MCF 10A (cell line): Measurements from ENCODE around the gene RAET1E. TPM values are rescaled to one million over a fixed set of nuclear protein-coding genes. Genes with fewer than 3 reads are reported as not detected.
A peak's percentile ranks its signal among the peaks of the same experiment; 100 is the strongest.

Experiments
- BruUV-seq: library from RNA; stranded (reverse); fragments of 400-500 nt; replicated peaks from 2 replicates; lab custom pipeline; 2021; lab: Mats Ljungman, UMichigan
- CTCF ChIA-PET: fragments of 300-600 bp; sonication (Branson Sonifier 250); formaldehyde crosslinking; extraction: SDS; loops from one replicate; lab custom pipeline; 2021; ENCODE audit warnings: antibody characterized with exemption, inconsistent platforms; lab: Yijun Ruan, JAX
- POLR2A ChIA-PET: fragments of 300-600, 350-650 bp; sonication (Branson Sonifier 250); formaldehyde crosslinking; extraction: SDS; loops from one replicate; lab custom pipeline; 2020; ENCODE audit warnings: antibody characterized with exemption, inconsistent platforms; lab: Yijun Ruan, JAX
- DNase-seq: peaks from one replicate; pipeline ENCODE4 v3.0.0-alpha.2; 2018; ENCODE audit not compliant: unreplicated experiment
- H3K27ac Mint-ChIP-seq: one replicate; pipeline ENCODE4 v1.8.0; 2022; ENCODE audit warnings: mild to moderate bottlenecking, low read depth, mixed read lengths; ENCODE audit not compliant: unreplicated experiment
- H3K27me3 Mint-ChIP-seq: one replicate; pipeline ENCODE4 v1.8.0; 2022; ENCODE audit warnings: mixed read lengths; ENCODE audit not compliant: insufficient read depth, unreplicated experiment
- H3K36me3 Mint-ChIP-seq: one replicate; pipeline ENCODE4 v1.8.0; 2022; ENCODE audit warnings: mild to moderate bottlenecking, moderate library complexity, mixed read lengths; ENCODE audit not compliant: insufficient read depth, unreplicated experiment
- H3K4me1 Mint-ChIP-seq: one replicate; pipeline ENCODE4 v1.8.0; 2022; ENCODE audit warnings: mixed read lengths; ENCODE audit not compliant: insufficient read depth, unreplicated experiment
- H3K4me3 Mint-ChIP-seq: one replicate; pipeline ENCODE4 v1.8.0; 2022; ENCODE audit warnings: mild to moderate bottlenecking, moderate library complexity, mixed read lengths; ENCODE audit not compliant: unreplicated experiment
- H3K9me3 Mint-ChIP-seq: one replicate; pipeline ENCODE4 v1.8.0; 2022; ENCODE audit warnings: mixed read lengths; ENCODE audit not compliant: unreplicated experiment
- CTCF ChIP-seq: fragments of 200-600 bp; IDR thresholded peaks from one replicate; pipeline ENCODE4 v1.8.0; 2022; ENCODE audit warnings: antibody characterized with exemption, mild to moderate bottlenecking; ENCODE audit not compliant: unreplicated experiment
- intact Hi-C: fragments of 100-400 bp; cut with micrococcal nuclease; formaldehyde crosslinking; loops from 2 replicates; pipeline ENCODE4 v1.14.1; 2022
- total RNA-seq: library from RNA; stranded (reverse); gene quantifications from 2 replicates; pipeline ENCODE4 v1.2.3, GENCODE V29; 2022

RAET1E gene
- total RNA-seq, 1 experiment from 2014 or later = 37.6 TPM

- intact Hi-C loops = no loop called here
- CTCF ChIA-PET = interaction anchor here (0.6 to 1.6 kb wide), 5 partner anchors 9 to 378 kb away, joined by 3 to 10 read pairs (median 4); partner anchors contain the start of gene RAET1E
- BruUV-seq = no TSS peak
- Mint-ChIP-seq H3K27ac (peak overlapping the region; percentile 69), H3K36me3 (peaks cover 5% of the 10 kb centered on the region), H3K4me3 (peak overlapping the region; percentile 55), H3K4me1 (peaks cover 46% of the 10 kb centered on the region), H3K27me3 (no peaks in the 10 kb centered on the region), H3K9me3 (no peaks in the 10 kb centered on the region)
- POLR2A ChIA-PET = interaction anchor here (0.5 to 11.7 kb wide), 17 partner anchors 7 to 495 kb away, joined by 3 to 104 read pairs (median 5); partner anchors contain the start of genes LATS1 and PCMT1
- DNase-seq = peak; percentile 92
- no peak for TF ChIP-seq CTCF
Observed at GRCh38 chr6:149889326-149889725, 8.6 kb downstream of the RAET1E start.

- Mint-ChIP-seq H3K36me3 (peaks cover 5% of the 10 kb centered on the region), H3K4me1 (peaks cover 44% of the 10 kb centered on the region), H3K27me3 (no peaks in the 10 kb centered on the region), H3K27ac (peak overlapping the region; percentile 69), H3K4me3 (peak overlapping the region; percentile 55), H3K9me3 (no peaks in the 10 kb centered on the region)
- intact Hi-C loops = loop anchor here (1.0 kb wide), 1 partner anchor 9 kb away; no protein-coding TSS in a partner anchor
- DNase-seq = peak; percentile 84
- CTCF ChIA-PET = interaction anchor here (0.6 to 1.6 kb wide), 7 partner anchors 10 to 362 kb away, joined by 3 to 10 read pairs (median 4); partner anchors contain the start of gene RAET1E
- no peak for TF ChIP-seq CTCF
- POLR2A ChIA-PET = interaction anchor here (0.5 to 11.7 kb wide), 21 partner anchors 8 to 496 kb away, joined by 3 to 104 read pairs (median 5); partner anchors contain the start of genes LATS1, LRP11, PCMT1 and RAET1E
- BruUV-seq = no TSS peak
Observed at GRCh38 chr6:149888659-149889058, 9.3 kb downstream of the RAET1E start.

- H3K27ac Mint-ChIP-seq = peak overlapping the region; percentile 69
- ChIA-PET CTCF (interaction anchor here (0.6 to 1.1 kb wide), 7 partner anchors 9 to 362 kb away, joined by 3 to 4 read pairs (median 3); no protein-coding TSS in a partner anchor), POLR2A (interaction anchor here (0.6 to 11.7 kb wide), 19 partner anchors 8 to 405 kb away, joined by 3 to 104 read pairs (median 6); partner anchors contain the start of genes LATS1, LRP11, NUP43 and PCMT1)
- DNase-seq = peak; percentile 90
- intact Hi-C loops = loop anchor here (1.0 kb wide), 1 partner anchor 9 kb away; no protein-coding TSS in a partner anchor
- TF ChIP-seq CTCF = no peak
- H3K36me3 Mint-ChIP-seq = peaks cover 5% of the 10 kb centered on the region
- BruUV-seq = TSS peak; percentile 30
- no peaks in the 10 kb centered on the region for H3K27me3 Mint-ChIP-seq
- no peaks in the 10 kb centered on the region for H3K9me3 Mint-ChIP-seq
- peaks cover 44% of the 10 kb centered on the region for H3K4me1 Mint-ChIP-seq
- H3K4me3 Mint-ChIP-seq = peak overlapping the region; percentile 55
Observed at GRCh38 chr6:149888093-149888492, 9.8 kb downstream of the RAET1E start.

- Mint-ChIP-seq H3K9me3 (no peaks in the 10 kb centered on the region), H3K4me3 (peak overlapping the region; percentile 55), H3K36me3 (peaks cover 5% of the 10 kb centered on the region), H3K27me3 (no peaks in the 10 kb centered on the region), H3K4me1 (peaks cover 44% of the 10 kb centered on the region), H3K27ac (peak overlapping the region; percentile 69)
- CTCF ChIA-PET = interaction anchor here (0.7 to 0.8 kb wide), 5 partner anchors 10 to 40 kb away, joined by 3 to 4 read pairs (median 3); no protein-coding TSS in a partner anchor
- intact Hi-C loops = no loop called here
- DNase-seq = peak; percentile 94
- no TSS peak for BruUV-seq
- no peak for TF ChIP-seq CTCF
- POLR2A ChIA-PET = interaction anchor here (0.8 to 11.7 kb wide), 14 partner anchors 9 to 170 kb away, joined by 3 to 104 read pairs (median 6); partner anchors contain the start of genes LATS1, LRP11, NUP43 and PCMT1
Observed at GRCh38 chr6:149887343-149887742, 10.6 kb downstream of the RAET1E start.
